ENCODE data around the gene PIK3CA. TPM values are rescaled to one million over a fixed set of nuclear protein-coding genes. Genes with fewer than 3 reads are reported as not detected.

Gene PIK3CA
- total RNA-seq, 1 experiment from 2014 or later, result 20.7 TPM

DNA sequence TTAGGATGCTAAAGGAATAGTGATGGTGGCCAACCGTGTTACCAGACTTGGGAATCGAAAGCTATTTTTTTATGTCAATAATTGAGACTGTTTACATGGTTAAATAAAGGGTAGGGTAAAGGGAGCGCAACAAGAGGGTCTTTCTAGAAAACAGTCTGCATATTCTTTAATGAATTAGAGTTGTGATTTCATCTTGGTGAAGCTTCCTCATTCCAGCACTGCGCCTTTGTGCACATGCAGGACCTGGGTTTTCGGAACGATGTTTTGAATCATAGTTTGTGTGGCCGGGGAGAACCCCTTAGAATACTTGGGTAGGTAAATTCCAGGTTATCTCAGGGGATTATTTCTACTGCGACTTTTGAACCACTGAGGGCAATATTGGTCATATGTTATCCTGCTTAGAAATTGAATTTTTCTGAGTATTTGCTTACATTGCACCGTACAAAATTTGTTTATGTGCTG, 1.3 kb downstream of the PIK3CA start:
- TF ChIP-seq, protein P1, sequence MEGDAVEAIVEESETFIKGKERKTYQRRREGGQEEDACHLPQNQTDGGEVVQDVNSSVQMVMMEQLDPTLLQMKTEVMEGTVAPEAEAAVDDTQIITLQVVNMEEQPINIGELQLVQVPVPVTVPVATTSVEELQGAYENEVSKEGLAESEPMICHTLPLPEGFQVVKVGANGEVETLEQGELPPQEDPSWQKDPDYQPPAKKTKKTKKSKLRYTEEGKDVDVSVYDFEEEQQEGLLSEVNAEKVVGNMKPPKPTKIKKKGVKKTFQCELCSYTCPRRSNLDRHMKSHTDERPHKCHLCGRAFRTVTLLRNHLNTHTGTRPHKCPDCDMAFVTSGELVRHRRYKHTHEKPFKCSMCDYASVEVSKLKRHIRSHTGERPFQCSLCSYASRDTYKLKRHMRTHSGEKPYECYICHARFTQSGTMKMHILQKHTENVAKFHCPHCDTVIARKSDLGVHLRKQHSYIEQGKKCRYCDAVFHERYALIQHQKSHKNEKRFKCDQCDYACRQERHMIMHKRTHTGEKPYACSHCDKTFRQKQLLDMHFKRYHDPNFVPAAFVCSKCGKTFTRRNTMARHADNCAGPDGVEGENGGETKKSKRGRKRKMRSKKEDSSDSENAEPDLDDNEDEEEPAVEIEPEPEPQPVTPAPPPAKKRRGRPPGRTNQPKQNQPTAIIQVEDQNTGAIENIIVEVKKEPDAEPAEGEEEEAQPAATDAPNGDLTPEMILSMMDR (IDR thresholded peaks at IDR 0.05; ENCODE audit: unreplicated experiment), result no peak
- POLR2A ChIA-PET, result interaction anchor here (0.6 to 6.4 kb wide), 28 partner anchors 10 to 413 kb away, joined by 3 to 67 read pairs (median 5); partner anchors contain the start of genes ACTL6A, ZMAT3 and ZNF639

DNA sequence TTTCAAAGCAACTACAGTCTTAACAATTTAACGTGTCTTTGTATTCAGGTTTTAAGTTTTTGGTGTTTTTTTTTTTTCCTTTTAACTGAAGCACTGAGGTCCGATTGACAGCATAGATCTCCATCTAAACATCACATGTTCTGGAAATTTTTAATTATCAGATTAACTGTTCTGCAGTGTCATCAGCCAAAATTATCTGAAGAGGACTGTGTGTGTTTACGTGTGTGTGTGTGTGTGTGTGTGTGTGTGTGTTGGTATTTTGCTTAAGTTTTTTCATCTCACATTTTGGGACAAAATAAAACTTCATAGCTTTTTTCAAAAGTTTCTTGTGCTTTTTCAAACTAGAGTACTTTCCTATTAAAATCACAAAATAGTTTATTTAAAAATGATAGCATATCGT, 1.8 kb downstream of the PIK3CA start:
- H3K4me3 Mint-ChIP-seq (ENCODE audit: unreplicated experiment), result no peak overlapping the region
- TSS peak; percentile 25 for BruUV-seq (replicated peaks)
- ChIA-PET POLR2A (interaction anchor here (0.6 to 6.4 kb wide), 22 partner anchors 9 to 413 kb away, joined by 3 to 67 read pairs (median 5); partner anchors contain the start of genes ACTL6A, ZMAT3 and ZNF639), CTCF (interaction anchor here (1.2 to 4.9 kb wide), 4 partner anchors 166 to 171 kb away, joined by 4 to 23 read pairs (median 10); no protein-coding TSS in a partner anchor)
- peaks cover 23% of the 10 kb centered on the region for H3K4me1 Mint-ChIP-seq (ENCODE audit: insufficient read depth, unreplicated experiment)
- no peak overlapping the region for H3K27ac Mint-ChIP-seq (ENCODE audit: low read depth, unreplicated experiment)
- no peaks in the 10 kb centered on the region for H3K9me3 Mint-ChIP-seq (ENCODE audit: unreplicated experiment)
- TF ChIP-seq, protein P1 (IDR thresholded peaks at IDR 0.05; ENCODE audit: unreplicated experiment), result no peak
- no peaks in the 10 kb centered on the region for H3K27me3 Mint-ChIP-seq (ENCODE audit: insufficient read depth, unreplicated experiment)
- H3K36me3 Mint-ChIP-seq (ENCODE audit: insufficient read depth, unreplicated experiment), result no peaks in the 10 kb centered on the region
- DNase-seq (ENCODE audit: unreplicated experiment), result no peak
- intact Hi-C loops (cut with micrococcal nuclease), result loop anchor here (2.0 kb wide), 1 partner anchor 79 kb away; the partner anchor contains the start of gene ZMAT3

More for the DNA sequence above, 1.3 kb downstream of the PIK3CA start:
- Mint-ChIP-seq H3K4me1 (ENCODE audit: insufficient read depth, unreplicated experiment) (peaks cover 23% of the 10 kb centered on the region), H3K27me3 (ENCODE audit: insufficient read depth, unreplicated experiment) (no peaks in the 10 kb centered on the region), H3K4me3 (ENCODE audit: unreplicated experiment) (no peak overlapping the region), H3K27ac (ENCODE audit: low read depth, unreplicated experiment) (no peak overlapping the region), H3K9me3 (ENCODE audit: unreplicated experiment) (no peaks in the 10 kb centered on the region), H3K36me3 (ENCODE audit: insufficient read depth, unreplicated experiment) (no peaks in the 10 kb centered on the region)
- CTCF ChIA-PET, result interaction anchor here (1.8 to 4.9 kb wide), 3 partner anchors 166 to 172 kb away, joined by 5 to 23 read pairs (median 15); no protein-coding TSS in a partner anchor
- DNase-seq (ENCODE audit: unreplicated experiment), result peak; percentile 41
- intact Hi-C loops (cut with micrococcal nuclease), result loop anchor here (2.0 kb wide), 1 partner anchor 79 kb away; the partner anchor contains the start of gene ZMAT3
- BruUV-seq (replicated peaks), result no TSS peak

DNA sequence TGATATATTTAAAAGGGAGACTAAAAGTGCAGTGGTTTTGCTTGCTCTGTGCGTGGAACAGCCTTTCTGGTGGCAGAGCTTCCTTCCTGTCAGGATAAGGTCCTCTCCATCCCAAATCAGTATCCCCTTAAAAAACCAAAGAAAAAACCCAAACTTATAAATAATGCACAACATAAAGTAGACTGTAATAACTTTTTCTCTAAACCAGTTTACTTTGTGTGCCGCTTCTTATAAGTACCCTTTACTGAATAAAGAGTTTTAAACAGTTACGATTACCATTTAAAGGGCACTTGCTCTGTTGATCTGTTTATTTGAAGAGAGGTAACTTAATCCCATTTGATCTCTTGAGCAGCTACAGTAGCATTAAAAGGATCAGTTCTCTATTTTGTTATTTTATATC, 2.5 kb downstream of the PIK3CA start:
- H3K27ac Mint-ChIP-seq (ENCODE audit: low read depth, unreplicated experiment), result no peak overlapping the region
- no peak overlapping the region for H3K4me3 Mint-ChIP-seq (ENCODE audit: unreplicated experiment)
- BruUV-seq (replicated peaks), result no TSS peak

DNA sequence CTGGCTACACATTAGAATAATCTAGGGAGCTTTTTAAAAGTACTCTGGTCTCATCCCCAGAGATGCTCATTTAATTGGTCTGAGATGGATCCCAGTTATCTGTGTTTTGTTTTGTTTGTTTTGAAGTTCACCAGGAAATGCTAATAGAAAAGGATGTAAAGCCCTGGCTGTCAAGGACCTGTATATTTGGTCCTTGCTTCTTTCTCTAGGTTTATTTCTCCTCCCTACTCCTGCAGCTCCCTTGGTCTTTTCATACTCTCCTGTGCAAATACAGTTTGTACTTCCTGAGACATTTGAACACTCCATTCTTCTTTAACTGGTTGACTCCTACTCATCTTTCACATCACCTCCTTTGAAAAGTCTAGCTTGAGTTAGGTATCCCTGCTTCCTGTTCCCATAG, 3.3 kb downstream of the PIK3CA start:
- CTCF ChIA-PET, result no interaction called here
- intact Hi-C loops (cut with micrococcal nuclease), result no loop called here
- no TSS peak for BruUV-seq (replicated peaks)
- POLR2A ChIA-PET, result interaction anchor here (0.9 to 6.4 kb wide), 9 partner anchors 8 to 169 kb away, joined by 3 to 67 read pairs (median 7); partner anchors contain the start of gene ZMAT3
- Mint-ChIP-seq H3K9me3 (ENCODE audit: unreplicated experiment) (no peaks in the 10 kb centered on the region), H3K4me1 (ENCODE audit: insufficient read depth, unreplicated experiment) (peaks cover 23% of the 10 kb centered on the region), H3K27ac (ENCODE audit: low read depth, unreplicated experiment) (no peak overlapping the region), H3K36me3 (ENCODE audit: insufficient read depth, unreplicated experiment) (no peaks in the 10 kb centered on the region), H3K4me3 (ENCODE audit: unreplicated experiment) (no peak overlapping the region), H3K27me3 (ENCODE audit: insufficient read depth, unreplicated experiment) (no peaks in the 10 kb centered on the region)
- TF ChIP-seq, protein P1 (IDR thresholded peaks at IDR 0.05; ENCODE audit: unreplicated experiment), result no peak
- DNase-seq (ENCODE audit: unreplicated experiment), result no peak

More for the DNA sequence above, 2.5 kb downstream of the PIK3CA start:
- H3K27me3 Mint-ChIP-seq (ENCODE audit: insufficient read depth, unreplicated experiment), result no peaks in the 10 kb centered on the region
- H3K4me1 Mint-ChIP-seq (ENCODE audit: insufficient read depth, unreplicated experiment), result peaks cover 23% of the 10 kb centered on the region
- DNase-seq (ENCODE audit: unreplicated experiment), result no peak
- H3K36me3 Mint-ChIP-seq (ENCODE audit: insufficient read depth, unreplicated experiment), result no peaks in the 10 kb centered on the region
- POLR2A ChIA-PET, result interaction anchor here (0.6 to 6.4 kb wide), 15 partner anchors 9 to 173 kb away, joined by 3 to 67 read pairs (median 5); partner anchors contain the start of genes ZMAT3 and ZNF639
- no peaks in the 10 kb centered on the region for H3K9me3 Mint-ChIP-seq (ENCODE audit: unreplicated experiment)
- intact Hi-C loops (cut with micrococcal nuclease), result no loop called here
- TF ChIP-seq, protein P1 (IDR thresholded peaks at IDR 0.05; ENCODE audit: unreplicated experiment), result no peak
- CTCF ChIA-PET, result interaction anchor here (1.2 to 1.8 kb wide), 2 partner anchors 165 to 167 kb away, joined by 4 to 5 read pairs; no protein-coding TSS in a partner anchor
